Peyer's patch (tissue), 4 donors: ENCODE data around the gene GPR85. TPM values are rescaled to one million over a fixed set of nuclear protein-coding genes. Genes with fewer than 3 reads are reported as not detected.

Experiments
- DNase-seq, 3 donors: peaks; one replicate each; pipeline ENCODE4 v3.0.0-alpha.2; 2017 to 2019
- H3K27ac ChIP-seq, 4 donors: fragments of 200-600 bp; sonication (generic); one replicate each; pipeline ENCODE4 v1.5.1; 2016 to 2019
- H3K27me3 ChIP-seq, 2 donors: fragments of 200-600 bp; sonication (generic); one replicate each; pipeline ENCODE4 v1.5.1; 2019
- H3K36me3 ChIP-seq, 3 donors: fragments of 200-600 bp; sonication (generic); one replicate each; pipeline ENCODE4 v1.5.1; 2016 to 2019
- H3K4me1 ChIP-seq, 4 donors: fragments of 200-600 bp; sonication (generic); one replicate each; pipeline ENCODE4 v1.5.1; 2016 to 2019
- H3K4me3 ChIP-seq, 4 donors: fragments of 200-600 bp; sonication (generic); 1 replicate in 3 of 4; 2 replicates in 1 of 4; pipeline ENCODE4 v1.5.1; 2016 to 2019; ENCODE audit warnings: mild to moderate bottlenecking in 1 of 4
- H3K9me3 ChIP-seq, 4 donors: fragments of 200-600 bp; sonication (generic); one replicate each; pipeline ENCODE4 v1.5.1; 2016 to 2019; ENCODE audit warnings: mild to moderate bottlenecking in 1 of 4
- CTCF ChIP-seq, 6 experiments: fragments of 450-650 bp in 4 of 6; fragments of 200-600 bp in 2 of 6; sonication (generic) in 1 of 6; IDR thresholded peaks; one replicate each; pipeline ENCODE4 v1.5.1; 2017 to 2019; ENCODE audit warnings: antibody characterized with exemption in 6 of 6, mild to moderate bottlenecking in 3 of 6, moderate library complexity in 1 of 6
- POLR2A ChIP-seq, 2 donors: fragments of 450-650 bp; IDR thresholded peaks; one replicate each; pipeline ENCODE4 v1.5.1; 2017; ENCODE audit warnings: antibody characterized with exemption in 2 of 2, mild to moderate bottlenecking in 2 of 2, moderate library complexity in 2 of 2
- total RNA-seq, 4 donors: library from RNA; depleted of rRNA; stranded (reverse); fragments of >200 nt; gene quantifications; one replicate each; pipeline ENCODE4 v1.1.0, GENCODE V29; 2016

The GPR85 gene
- total RNA-seq, 4 donors from 2014 or later: not detected

DNA sequence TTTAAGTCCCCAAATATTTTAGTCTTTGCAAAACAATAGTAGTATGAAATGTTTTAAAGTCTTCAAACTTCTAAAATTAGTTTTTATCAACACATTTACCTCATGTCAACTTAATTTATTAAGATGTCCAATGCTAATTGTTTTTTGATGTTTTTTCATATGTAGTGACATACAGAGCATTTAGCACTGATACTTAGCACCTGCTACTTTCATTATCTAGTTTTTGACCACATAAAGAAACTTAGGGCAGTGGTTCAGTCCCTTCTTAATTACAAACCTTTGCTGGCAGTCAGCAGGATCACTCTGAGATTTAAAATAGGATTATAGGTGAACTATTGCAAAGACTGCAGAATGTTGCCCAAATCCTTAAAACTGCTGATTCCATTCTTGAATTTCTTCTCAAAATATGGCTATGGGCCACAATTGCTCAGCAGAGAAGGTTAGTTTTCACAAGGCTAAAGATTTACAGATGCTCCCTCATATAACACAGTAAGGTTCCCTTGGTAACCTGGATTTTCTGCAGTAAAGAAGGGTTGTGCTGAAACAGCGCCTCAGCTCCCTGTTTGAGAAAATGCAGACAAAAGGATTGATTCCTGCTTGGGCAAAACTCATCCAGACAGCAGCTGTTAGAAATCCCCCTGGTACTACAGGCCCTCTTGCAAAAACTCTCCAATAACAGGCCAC lies 3.4 kb downstream of the GPR85 start:
- H3K27ac ChIP-seq: no peak overlapping the region
- H3K9me3 ChIP-seq: no peaks in the 10 kb centered on the region
- DNase-seq: no peak
- no peaks in the 10 kb centered on the region for H3K36me3 ChIP-seq
- no peaks in the 10 kb centered on the region for H3K4me1 ChIP-seq
- no peaks in the 10 kb centered on the region for H3K27me3 ChIP-seq
- TF ChIP-seq POLR2A (IDR thresholded peaks at IDR 0.05): no peak
- no peak for TF ChIP-seq CTCF (IDR thresholded peaks at IDR 0.05)
- H3K4me3 ChIP-seq: no peak overlapping the region

DNA sequence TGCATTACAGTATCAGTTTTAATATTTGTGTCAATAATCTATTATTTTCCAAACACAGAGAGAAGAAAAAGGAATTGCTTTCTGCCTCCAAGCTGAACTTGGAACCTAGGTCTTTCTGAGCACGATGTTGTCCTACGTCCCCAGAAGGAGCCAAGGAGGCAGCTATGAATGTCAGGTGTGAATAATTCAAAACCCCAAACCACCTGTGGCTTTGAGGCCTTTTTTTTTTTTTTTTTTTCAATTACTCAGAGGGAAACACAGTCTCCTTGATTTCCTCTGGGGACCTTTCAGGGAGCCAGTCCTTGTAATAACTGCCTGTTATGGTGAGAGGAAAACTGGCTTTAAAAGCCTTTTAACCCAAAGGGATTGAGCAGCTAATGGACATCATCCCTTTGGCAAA lies 8.3 kb downstream of the GPR85 start:
- Histone ChIP-seq H3K9me3 (no peaks in the 10 kb centered on the region), H3K4me3 (no peak overlapping the region), H3K27me3 (no peaks in the 10 kb centered on the region), H3K36me3 (no peaks in the 10 kb centered on the region), H3K27ac (no peak overlapping the region), H3K4me1 (no peaks in the 10 kb centered on the region)
- DNase-seq: no peak
- no peak for TF ChIP-seq POLR2A (IDR thresholded peaks at IDR 0.05)
- no peak for TF ChIP-seq CTCF (IDR thresholded peaks at IDR 0.05)

GRCh38 chr7:113076703-113077102 lies 9.9 kb downstream of the GPR85 start:
- TF ChIP-seq POLR2A (IDR thresholded peaks at IDR 0.05): no peak
- no peak for TF ChIP-seq CTCF (IDR thresholded peaks at IDR 0.05)
- Histone ChIP-seq H3K27ac (no peak overlapping the region), H3K36me3 (no peaks in the 10 kb centered on the region), H3K27me3 (no peaks in the 10 kb centered on the region), H3K4me3 (no peak overlapping the region), H3K9me3 (no peaks in the 10 kb centered on the region), H3K4me1 (no peaks in the 10 kb centered on the region)
- no peak for DNase-seq

GRCh38 chr7:113071465-113071864 lies 15.2 kb downstream of the GPR85 start:
- Histone ChIP-seq H3K9me3 (no peaks in the 10 kb centered on the region), H3K4me1 (no peaks in the 10 kb centered on the region), H3K27ac (no peak overlapping the region), H3K4me3 (no peak overlapping the region), H3K27me3 (no peaks in the 10 kb centered on the region), H3K36me3 (no peaks in the 10 kb centered on the region)
- no peak for TF ChIP-seq CTCF (IDR thresholded peaks at IDR 0.05)
- no peak for TF ChIP-seq POLR2A (IDR thresholded peaks at IDR 0.05)
- peak in 1 of 3 donors; percentile 49 for DNase-seq

- no peak for DNase-seq
- no peaks in the 10 kb centered on the region for H3K36me3 ChIP-seq
- no peaks in the 10 kb centered on the region for H3K4me1 ChIP-seq
- TF ChIP-seq POLR2A (IDR thresholded peaks at IDR 0.05) (no peak), CTCF (IDR thresholded peaks at IDR 0.05) (no peak)
- H3K27me3 ChIP-seq: no peaks in the 10 kb centered on the region
- H3K9me3 ChIP-seq: no peaks in the 10 kb centered on the region
- no peak overlapping the region for H3K4me3 ChIP-seq
- no peak overlapping the region for H3K27ac ChIP-seq
These were observed 24.1 kb downstream of the GPR85 start for GRCh38 chr7:113062499-113062898.

- no peak overlapping the region for H3K4me3 ChIP-seq
- H3K27me3 ChIP-seq: no peaks in the 10 kb centered on the region
- H3K27ac ChIP-seq: no peak overlapping the region
These were observed 26.5 kb downstream of the GPR85 start for GRCh38 chr7:113060100-113060499.

More at GRCh38 chr7:113060100-113060499, 26.5 kb downstream of the GPR85 start:
- H3K36me3 ChIP-seq: no peaks in the 10 kb centered on the region
- no peaks in the 10 kb centered on the region for H3K4me1 ChIP-seq
- TF ChIP-seq POLR2A (IDR thresholded peaks at IDR 0.05) (no peak), CTCF (IDR thresholded peaks at IDR 0.05) (no peak)
- no peak for DNase-seq
- H3K9me3 ChIP-seq: no peaks in the 10 kb centered on the region
